ENCODE data around the gene CCDC57. TPM values are rescaled to one million over a fixed set of nuclear protein-coding genes. Genes with fewer than 3 reads are reported as not detected.

CCDC57 gene
- total RNA-seq, 1 experiment from 2014 or later = 69.9 TPM

DNA sequence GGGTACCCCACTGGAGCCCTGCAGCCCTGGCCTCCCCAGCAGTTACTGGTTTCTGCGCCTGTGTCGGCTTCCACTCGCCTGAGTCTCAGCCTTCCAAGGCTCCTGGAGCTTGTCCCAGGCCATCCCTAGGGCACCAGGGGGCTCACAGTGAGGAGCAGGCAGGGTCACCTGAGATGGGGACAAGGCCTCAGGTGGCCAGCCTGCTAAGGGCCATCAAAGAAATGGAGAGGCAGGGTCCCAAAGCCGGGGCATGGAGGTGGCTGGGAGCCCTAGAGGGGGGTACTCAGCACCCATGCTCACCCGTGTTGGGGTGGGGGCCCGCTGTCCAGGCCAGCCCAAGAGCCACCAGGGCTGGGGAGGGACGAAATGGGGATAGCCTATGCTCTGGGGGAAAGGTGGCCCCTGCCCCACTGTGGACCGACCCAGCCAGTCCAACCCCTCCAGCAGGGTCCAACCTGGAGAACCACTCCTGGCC lies 115.9 kb downstream of the CCDC57 start:
- Mint-ChIP-seq H3K27me3 (ENCODE audit: unreplicated experiment) (no peaks in the 10 kb centered on the region), H3K27ac (ENCODE audit: unreplicated experiment) (peak overlapping the region; percentile 70), H3K4me1 (ENCODE audit: low read depth, unreplicated experiment) (peaks cover 9% of the 10 kb centered on the region), H3K4me3 (ENCODE audit: low read depth, unreplicated experiment) (peak overlapping the region; percentile 87), H3K9me3 (ENCODE audit: low read depth, unreplicated experiment) (no peaks in the 10 kb centered on the region), H3K36me3 (ENCODE audit: insufficient read depth, unreplicated experiment) (peaks cover 77% of the 10 kb centered on the region)
- intact Hi-C loops (cut with micrococcal nuclease; ENCODE audit: unreplicated experiment) = no loop called here
- DNase-seq = no peak
- CTCF ChIA-PET = no interaction called here
- TF ChIP-seq, protein P1, sequence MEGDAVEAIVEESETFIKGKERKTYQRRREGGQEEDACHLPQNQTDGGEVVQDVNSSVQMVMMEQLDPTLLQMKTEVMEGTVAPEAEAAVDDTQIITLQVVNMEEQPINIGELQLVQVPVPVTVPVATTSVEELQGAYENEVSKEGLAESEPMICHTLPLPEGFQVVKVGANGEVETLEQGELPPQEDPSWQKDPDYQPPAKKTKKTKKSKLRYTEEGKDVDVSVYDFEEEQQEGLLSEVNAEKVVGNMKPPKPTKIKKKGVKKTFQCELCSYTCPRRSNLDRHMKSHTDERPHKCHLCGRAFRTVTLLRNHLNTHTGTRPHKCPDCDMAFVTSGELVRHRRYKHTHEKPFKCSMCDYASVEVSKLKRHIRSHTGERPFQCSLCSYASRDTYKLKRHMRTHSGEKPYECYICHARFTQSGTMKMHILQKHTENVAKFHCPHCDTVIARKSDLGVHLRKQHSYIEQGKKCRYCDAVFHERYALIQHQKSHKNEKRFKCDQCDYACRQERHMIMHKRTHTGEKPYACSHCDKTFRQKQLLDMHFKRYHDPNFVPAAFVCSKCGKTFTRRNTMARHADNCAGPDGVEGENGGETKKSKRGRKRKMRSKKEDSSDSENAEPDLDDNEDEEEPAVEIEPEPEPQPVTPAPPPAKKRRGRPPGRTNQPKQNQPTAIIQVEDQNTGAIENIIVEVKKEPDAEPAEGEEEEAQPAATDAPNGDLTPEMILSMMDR (IDR thresholded peaks at IDR 0.05; ENCODE audit: unreplicated experiment) = no peak
- BruUV-seq (replicated peaks) = no TSS peak

DNA sequence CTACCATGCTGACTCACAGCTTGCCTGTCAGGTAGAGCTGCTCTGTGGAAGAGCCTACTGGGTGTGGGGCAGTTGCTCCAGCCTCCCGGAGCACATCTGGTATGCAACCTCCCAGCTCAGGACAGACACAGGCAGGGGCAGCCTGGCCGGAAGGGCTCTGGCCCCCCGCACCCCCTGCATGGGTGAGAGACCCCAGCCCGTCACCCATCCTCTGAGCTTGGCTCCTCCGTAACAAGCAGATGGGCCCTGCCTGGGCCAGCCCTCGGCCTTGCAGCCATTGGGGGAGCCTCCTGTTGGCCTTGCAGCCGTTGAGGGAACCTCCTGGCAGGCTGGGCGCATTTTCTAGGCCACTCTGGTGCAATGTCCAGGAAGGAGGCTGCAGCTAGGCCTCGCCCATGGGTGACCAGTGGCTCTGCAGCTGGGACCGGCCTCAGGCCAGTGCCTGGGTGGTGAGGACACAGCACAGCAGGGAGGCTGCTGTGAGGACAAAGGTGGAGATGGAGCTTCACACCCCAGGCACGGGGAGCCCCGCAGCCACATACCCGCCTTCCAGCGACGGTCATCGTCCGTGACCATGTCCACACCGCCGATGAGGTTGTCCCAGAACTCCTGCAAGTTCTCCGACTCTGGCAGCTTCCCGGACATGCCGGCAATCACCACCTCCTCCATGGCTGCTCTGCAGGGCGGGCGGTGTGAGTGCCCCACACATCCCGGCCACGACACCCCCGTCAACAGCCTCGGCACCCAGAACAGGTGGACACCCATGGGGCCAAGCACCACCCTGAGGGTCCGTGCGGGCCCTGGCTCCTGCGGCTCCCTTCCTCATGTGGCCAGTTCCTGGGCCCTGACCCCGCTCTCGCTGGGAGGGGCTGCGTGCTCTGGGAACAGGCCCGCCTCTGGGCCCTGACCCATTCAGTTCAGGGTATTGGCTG lies 116.6 kb downstream of the CCDC57 start:
- DNase-seq = no peak
- TF ChIP-seq, protein P1 (IDR thresholded peaks at IDR 0.05; ENCODE audit: unreplicated experiment) = no peak
- Mint-ChIP-seq H3K27ac (ENCODE audit: unreplicated experiment) (peak overlapping the region; percentile 70), H3K4me1 (ENCODE audit: low read depth, unreplicated experiment) (peaks cover 9% of the 10 kb centered on the region), H3K36me3 (ENCODE audit: insufficient read depth, unreplicated experiment) (peaks cover 77% of the 10 kb centered on the region), H3K27me3 (ENCODE audit: unreplicated experiment) (no peaks in the 10 kb centered on the region), H3K4me3 (ENCODE audit: low read depth, unreplicated experiment) (peak overlapping the region; percentile 87), H3K9me3 (ENCODE audit: low read depth, unreplicated experiment) (no peaks in the 10 kb centered on the region)
- BruUV-seq (replicated peaks) = no TSS peak
- intact Hi-C loops (cut with micrococcal nuclease; ENCODE audit: unreplicated experiment) = no loop called here
- CTCF ChIA-PET = no interaction called here

DNA sequence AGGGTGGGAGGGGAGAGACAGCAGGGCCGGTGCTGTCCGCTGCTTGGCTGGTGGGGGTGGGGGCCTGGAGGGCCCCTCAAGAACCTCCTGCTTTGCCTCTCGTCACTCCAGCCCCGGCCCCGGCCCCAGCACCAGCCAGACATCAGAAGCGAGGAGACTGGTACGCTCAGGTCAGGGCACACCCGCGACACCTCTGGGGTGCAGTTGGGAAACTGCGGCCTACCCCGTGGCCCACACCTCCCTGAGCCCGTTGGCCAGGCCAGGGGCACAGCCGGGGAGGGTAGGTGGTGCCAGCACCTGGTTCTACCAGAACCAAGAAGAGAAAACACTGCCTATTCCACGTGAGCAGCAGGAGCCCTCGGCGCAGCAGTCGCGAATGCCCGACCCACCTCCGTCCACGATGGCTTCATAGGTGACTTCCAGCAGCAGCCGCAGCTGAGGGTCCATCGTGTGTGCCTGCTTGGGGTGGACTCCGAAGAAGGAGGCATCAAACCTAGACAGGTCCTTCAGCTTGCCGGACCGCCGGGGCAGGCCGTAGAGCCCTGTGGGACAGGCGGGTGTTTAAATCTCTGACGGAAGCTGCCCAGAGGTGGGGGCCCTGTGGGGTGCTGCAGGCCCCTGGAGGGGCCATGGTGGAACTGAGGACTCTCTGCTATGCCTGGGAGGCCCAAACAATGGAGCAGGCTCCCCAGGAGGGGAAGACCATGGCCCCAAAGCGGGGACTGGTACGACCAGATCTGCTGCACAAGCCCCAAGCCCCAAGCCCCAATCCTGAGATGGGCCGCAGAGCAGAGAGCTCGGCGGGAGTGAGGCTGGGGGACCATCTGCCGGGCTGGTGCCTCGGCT lies 117.5 kb downstream of the CCDC57 start:
- no peaks in the 10 kb centered on the region for H3K27me3 Mint-ChIP-seq (ENCODE audit: unreplicated experiment)
- no peak for DNase-seq
- H3K36me3 Mint-ChIP-seq (ENCODE audit: insufficient read depth, unreplicated experiment) = peaks cover 77% of the 10 kb centered on the region
- TF ChIP-seq, protein P1 (IDR thresholded peaks at IDR 0.05; ENCODE audit: unreplicated experiment) = no peak
- H3K9me3 Mint-ChIP-seq (ENCODE audit: low read depth, unreplicated experiment) = no peaks in the 10 kb centered on the region
- peak overlapping the region; percentile 70 for H3K27ac Mint-ChIP-seq (ENCODE audit: unreplicated experiment)
- H3K4me1 Mint-ChIP-seq (ENCODE audit: low read depth, unreplicated experiment) = peaks cover 9% of the 10 kb centered on the region
- intact Hi-C loops (cut with micrococcal nuclease; ENCODE audit: unreplicated experiment) = no loop called here
- H3K4me3 Mint-ChIP-seq (ENCODE audit: low read depth, unreplicated experiment) = peak overlapping the region; percentile 87
- CTCF ChIA-PET = no interaction called here
- BruUV-seq (replicated peaks) = no TSS peak

DNA sequence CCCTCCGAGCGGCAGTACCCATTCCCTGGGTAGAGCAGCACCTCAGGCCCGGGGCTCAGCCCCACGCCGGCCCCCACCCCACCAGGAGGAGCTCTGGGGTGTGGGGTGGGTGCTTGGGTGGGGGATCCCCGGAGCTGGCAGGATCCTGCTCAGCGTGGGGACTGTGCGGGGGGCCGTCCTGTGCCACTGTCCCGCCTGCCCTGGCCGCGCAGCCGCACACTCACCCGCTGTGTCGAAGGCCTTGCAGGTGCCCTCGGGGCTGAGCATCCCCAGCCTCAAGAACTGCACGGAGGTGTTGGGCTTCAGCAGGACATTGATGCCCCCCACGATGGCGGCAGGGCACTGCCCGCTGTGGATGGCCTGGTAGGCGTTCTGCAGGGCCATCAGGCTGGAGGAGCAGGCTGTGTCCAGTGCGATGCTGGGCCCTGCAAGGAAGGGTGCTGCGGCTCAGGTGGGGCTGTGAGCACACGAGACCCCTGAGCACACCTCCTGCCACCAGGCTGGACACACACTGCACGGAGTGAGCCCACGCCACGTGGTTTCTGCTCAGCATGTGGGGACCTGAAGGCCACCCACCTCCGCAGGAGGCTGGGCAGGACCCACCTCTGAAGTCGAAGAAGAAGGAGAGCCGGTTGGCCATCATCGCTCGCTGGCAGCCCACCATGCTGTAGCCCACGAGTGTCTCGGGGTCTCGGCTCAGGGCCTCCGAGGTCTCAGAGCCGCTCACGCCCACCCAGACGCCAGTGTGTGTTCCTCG lies 119.5 kb downstream of the CCDC57 start:
- BruUV-seq (replicated peaks) = no TSS peak
- H3K4me1 Mint-ChIP-seq (ENCODE audit: low read depth, unreplicated experiment) = peaks cover 9% of the 10 kb centered on the region
- peaks cover 78% of the 10 kb centered on the region for H3K36me3 Mint-ChIP-seq (ENCODE audit: insufficient read depth, unreplicated experiment)

More for the DNA sequence above, 119.5 kb downstream of the CCDC57 start:
- Mint-ChIP-seq H3K9me3 (ENCODE audit: low read depth, unreplicated experiment) (no peaks in the 10 kb centered on the region), H3K27ac (ENCODE audit: unreplicated experiment) (no peak overlapping the region), H3K4me3 (ENCODE audit: low read depth, unreplicated experiment) (no peak overlapping the region), H3K27me3 (ENCODE audit: unreplicated experiment) (no peaks in the 10 kb centered on the region)
- DNase-seq = no peak
- intact Hi-C loops (cut with micrococcal nuclease; ENCODE audit: unreplicated experiment) = no loop called here
- TF ChIP-seq, protein P1 (IDR thresholded peaks at IDR 0.05; ENCODE audit: unreplicated experiment) = no peak
- CTCF ChIA-PET = no interaction called here

Measured in Calu3 (cell line).